Loucy (cell line): Measurements from ENCODE around the gene WFIKKN2.

Experiments used
- CTCF ChIP-seq: fragments of 200-600 bp; sonication (generic); conservative IDR thresholded peaks from 2 replicates; pipeline ENCODE4 v1.5.1; 2014; ENCODE audit warnings: mild to moderate bottlenecking, antibody characterized with exemption, low read length
- EZH2phosphoT487 ChIP-seq: fragments of 200-600 bp; IDR thresholded peaks from 2 replicates; pipeline ENCODE4 v1.6.1; 2018; ENCODE audit warnings: antibody characterized with exemption, mild to moderate bottlenecking, moderate library complexity, borderline replicate concordance

- TF ChIP-seq CTCF (no peak), EZH2phosphoT487 (no peak)
These were observed 25.9 kb downstream of the WFIKKN2 start for GRCh38 chr17:50861334-50861676.
